H1 (cell line): Measurements from ENCODE around the gene RPTOR. TPM values are rescaled to one million over a fixed set of nuclear protein-coding genes. Genes with fewer than 3 reads are reported as not detected.

Experiments
- CTCF ChIA-PET: fragments of 300-600 bp; sonication (Branson Sonifier 250); formaldehyde crosslinking; loops from one replicate; lab custom pipeline; 2021; ENCODE audit not compliant: partially characterized antibody; lab: Charles Lee
- POLR2A ChIA-PET: fragments of 300-600 bp; sonication (Branson Sonifier 250); formaldehyde crosslinking; loops from one replicate; lab custom pipeline; 2021; ENCODE audit warnings: inconsistent platforms; ENCODE audit not compliant: partially characterized antibody; lab: Charles Lee
- DNase-seq, 2 experiments: peaks; one replicate each; pipeline versions ENCODE4 v3.0.0 to v3.0.0-alpha.2; 2010 to 2022; ENCODE audit warnings: low spot score in 2 of 2, low read depth in 1 of 2, mixed read lengths in 1 of 2
- FAIRE-seq: peaks from 2 replicates; lab custom pipeline; 2011; peaks lifted over from hg19 to GRCh38; lab: Jason Lieb, UNC
- H2AFZ ChIP-seq: 2 replicates; pipeline ENCODE4 v1.8.1; 2012; ENCODE audit warnings: low read length, inconsistent platforms
- H2AK5ac ChIP-seq: 2 replicates; pipeline ENCODE4 v1.6.1; 2013; ENCODE audit warnings: low read depth, low read length
- H2BK120ac ChIP-seq: replicated peaks from 2 replicates; pipeline ENCODE3; 2013; ENCODE audit warnings: low read depth, low read length, inconsistent platforms
- H2BK12ac ChIP-seq: 2 replicates; pipeline ENCODE4 v1.6.1; 2013; ENCODE audit warnings: low read depth, low read length
- H2BK15ac ChIP-seq: 2 replicates; pipeline ENCODE4 v1.6.1; 2013; ENCODE audit warnings: low read length
- H2BK20ac ChIP-seq: 2 replicates; pipeline ENCODE4 v1.6.1; 2013; ENCODE audit warnings: low read length
- H2BK5ac ChIP-seq: 2 replicates; pipeline ENCODE4 v1.6.1; 2013; ENCODE audit warnings: low read depth, low read length
- H3K14ac ChIP-seq: 2 replicates; pipeline ENCODE4 v1.6.1; 2013; ENCODE audit warnings: inconsistent platforms; ENCODE audit not compliant: insufficient read length
- H3K18ac ChIP-seq: 2 replicates; pipeline ENCODE4 v1.6.1; 2013; ENCODE audit warnings: low read length; ENCODE audit errors: extremely low read depth
- H3K23ac ChIP-seq: 2 replicates; pipeline ENCODE4 v1.6.1; 2013; ENCODE audit warnings: inconsistent platforms; ENCODE audit not compliant: insufficient read length
- H3K23me2 ChIP-seq: 2 replicates; pipeline ENCODE4 v1.6.1; 2013; ENCODE audit warnings: low read depth, low read length
- H3K27ac ChIP-seq: 2 replicates; pipeline ENCODE4 v1.6.1; 2011; ENCODE audit warnings: low read depth, low read length, inconsistent platforms
- H3K27me3 ChIP-seq, 4 experiments: replicated peaks in 1 of 4; 1 replicate in 1 of 4; 2 replicates in 3 of 4; pipeline versions ENCODE4 v1.6.1 to v1.8.1; 2011 to 2013; ENCODE audit warnings: low read length in 3 of 4, mild to moderate bottlenecking in 3 of 4, inconsistent platforms in 2 of 4, mixed read lengths in 2 of 4, moderate library complexity in 1 of 4; ENCODE audit not compliant: control insufficient read depth in 3 of 4, insufficient read depth in 3 of 4; ENCODE audit errors: extremely low read depth in 1 of 4
- H3K36me3 ChIP-seq, 4 experiments: 2 replicates each; pipeline versions ENCODE4 v1.6.1 to v1.8.1; 2011 to 2013; ENCODE audit warnings: mild to moderate bottlenecking in 4 of 4, low read length in 3 of 4, moderate library complexity in 2 of 4, control low read depth in 1 of 4, inconsistent platforms in 1 of 4; ENCODE audit not compliant: insufficient read depth in 4 of 4, control insufficient read depth in 2 of 4
- H3K4ac ChIP-seq: replicated peaks from 2 replicates; pipeline ENCODE3; 2013; ENCODE audit warnings: low read length, low read depth, mixed read lengths, inconsistent platforms; ENCODE audit not compliant: insufficient read length
- H3K4me1 ChIP-seq, 4 experiments: replicated peaks in 1 of 4; 1 replicate in 1 of 4; 2 replicates in 3 of 4; pipeline versions ENCODE4 v1.6.1 to v1.8.1; 2011 to 2013; ENCODE audit warnings: low read length in 3 of 4, inconsistent platforms in 2 of 4, mixed read lengths in 1 of 4; ENCODE audit not compliant: insufficient read depth in 4 of 4, control insufficient read depth in 3 of 4
- H3K4me2 ChIP-seq, 2 experiments: 2 replicates each; pipeline versions ENCODE4 v1.6.1 to v1.8.1; 2011 to 2013; ENCODE audit warnings: low read depth in 2 of 2, low read length in 2 of 2, control low read depth in 1 of 2, inconsistent platforms in 1 of 2, mild to moderate bottlenecking in 1 of 2; ENCODE audit not compliant: insufficient read depth in 1 of 2
- H3K4me3 ChIP-seq, 4 experiments: fragments of 200-600, 300-600 bp in 1 of 4; sonication (generic), shearing (Covaris generic), sonication (Bioruptor Twin) in 1 of 4; 2 replicates each; pipeline versions ENCODE4 v1.5.1 to v1.8.1; 2011 to 2016; ENCODE audit warnings: low read length in 4 of 4, low read depth in 3 of 4, control low read depth in 2 of 4, inconsistent platforms in 2 of 4, mild to moderate bottlenecking in 2 of 4, mixed read lengths in 1 of 4, moderate library complexity in 1 of 4; ENCODE audit not compliant: insufficient read depth in 2 of 4; ENCODE audit errors: extremely low read depth in 1 of 4
- H3K56ac ChIP-seq: replicated peaks from 2 replicates; pipeline ENCODE3; 2013; ENCODE audit warnings: low read depth, mild to moderate bottlenecking, mixed read lengths, low read length, inconsistent platforms; ENCODE audit not compliant: insufficient read length
- H3K79me1 ChIP-seq: 2 replicates; pipeline ENCODE4 v1.6.1; 2013; ENCODE audit warnings: low read depth, low read length, control low read depth
- H3K79me2 ChIP-seq, 2 experiments: 2 replicates each; pipeline versions ENCODE4 v1.6.1 to v1.8.1; 2012 to 2013; ENCODE audit warnings: low read length in 2 of 2, mild to moderate bottlenecking in 2 of 2, inconsistent platforms in 1 of 2; ENCODE audit not compliant: insufficient read depth in 2 of 2, control insufficient read depth in 1 of 2
- H3K9ac ChIP-seq, 4 experiments: replicated peaks in 1 of 4; 1 replicate in 1 of 4; 2 replicates in 3 of 4; pipeline versions ENCODE4 v1.6.1 to v1.8.1; 2011 to 2013; ENCODE audit warnings: low read depth in 3 of 4, low read length in 3 of 4, control low read depth in 2 of 4, mild to moderate bottlenecking in 2 of 4, moderate library complexity in 2 of 4, inconsistent platforms in 1 of 4; ENCODE audit errors: extremely low read depth in 1 of 4
- H3K9me3 ChIP-seq, 2 experiments: 2 replicates each; pipeline versions ENCODE4 v1.6.1 to v1.8.1; 2012 to 2013; ENCODE audit warnings: mild to moderate bottlenecking in 2 of 2, moderate library complexity in 2 of 2, control low read depth in 1 of 2, inconsistent platforms in 1 of 2, low read depth in 1 of 2, low read length in 1 of 2, mixed read lengths in 1 of 2; ENCODE audit not compliant: insufficient read depth in 2 of 2
- H4K20me1 ChIP-seq, 2 experiments: replicated peaks in 1 of 2; 2 replicates each; pipeline versions ENCODE3 to v1.8.1; 2011 to 2013; ENCODE audit warnings: inconsistent platforms in 2 of 2, low read length in 2 of 2, mild to moderate bottlenecking in 1 of 2; ENCODE audit not compliant: insufficient read depth in 2 of 2, control insufficient read depth in 1 of 2
- H4K5ac ChIP-seq: 2 replicates; pipeline ENCODE4 v1.6.1; 2013; ENCODE audit warnings: low read length, low read depth, mixed read lengths, inconsistent platforms; ENCODE audit not compliant: insufficient read length
- H4K8ac ChIP-seq: 2 replicates; pipeline ENCODE4 v1.8.0; 2013; ENCODE audit warnings: mild to moderate bottlenecking, moderate library complexity, low read length, inconsistent platforms; ENCODE audit not compliant: insufficient read depth; ENCODE audit errors: extremely low read depth
- H4K91ac ChIP-seq: replicated peaks from 2 replicates; pipeline ENCODE3; 2013; ENCODE audit warnings: low read length, mixed read lengths, inconsistent platforms; ENCODE audit not compliant: insufficient read length
- HDAC2 ChIP-seq, 2 experiments: fragments of 300-600 bp in 1 of 2; sonication (generic) in 1 of 2; IDR thresholded peaks; 2 replicates each; pipeline ENCODE4 v1.6.1; 2011 to 2012; ENCODE audit warnings: low read depth in 2 of 2, low read length in 2 of 2, mild to moderate bottlenecking in 2 of 2, moderate library complexity in 2 of 2, borderline replicate concordance in 1 of 2, inconsistent platforms in 1 of 2
- WGBS, 2 experiments: shearing (Covaris generic) in 1 of 2; methylation state at CpG; one replicate each; pipeline versions ENCODE4 v1.1.6 to v1.1.7; 2013 to 2015; ENCODE audit warnings: low lambda C conversion rate in 2 of 2, mixed read lengths in 2 of 2, inconsistent platforms in 1 of 2, low coverage in 1 of 2, missing lambda C conversion rate in 1 of 2; ENCODE audit not compliant: insufficient replicate concordance in 2 of 2, insufficient coverage in 1 of 2, insufficient read length in 1 of 2; ENCODE audit errors: extremely low coverage in 1 of 2, missing lambda C conversion rate in 1 of 2; 5-methylcytosine and 5-hydroxymethylcytosine counted together
- polyA plus RNA-seq, 7 experiments: library from polyadenylated mRNA; depleted of rRNA in 3 of 7; stranded (reverse) in 5 of 7; unstranded in 2 of 7; fragments of >200 nt in 5 of 7; fragments of 200-250 nt in 2 of 7; gene quantifications; 1 replicate in 5 of 7; 2 replicates in 1 of 7; 4 replicates in 1 of 7; pipeline versions ENCODE4 v1.2.1 to v1.2.3, GENCODE V29; 2011 to 2013; ENCODE audit warnings: missing spikeins in 2 of 7, mixed read lengths in 2 of 7
- total RNA-seq: library from RNA; stranded (reverse); fragmentation: NEBNext Ultra II Directional; extraction: Animal tissue kit (Norgen Biotek cat#: 25700); gene quantifications from 2 replicates; pipeline ENCODE4 v1.2.1, GENCODE V29; 2021

Gene RPTOR
- total and polyA plus RNA-seq, 2 of the 8 experiments (the other 6 are each of a cell fraction or from before 2014, with no cell fraction given): 6.9 to 28.7 TPM

DNA sequence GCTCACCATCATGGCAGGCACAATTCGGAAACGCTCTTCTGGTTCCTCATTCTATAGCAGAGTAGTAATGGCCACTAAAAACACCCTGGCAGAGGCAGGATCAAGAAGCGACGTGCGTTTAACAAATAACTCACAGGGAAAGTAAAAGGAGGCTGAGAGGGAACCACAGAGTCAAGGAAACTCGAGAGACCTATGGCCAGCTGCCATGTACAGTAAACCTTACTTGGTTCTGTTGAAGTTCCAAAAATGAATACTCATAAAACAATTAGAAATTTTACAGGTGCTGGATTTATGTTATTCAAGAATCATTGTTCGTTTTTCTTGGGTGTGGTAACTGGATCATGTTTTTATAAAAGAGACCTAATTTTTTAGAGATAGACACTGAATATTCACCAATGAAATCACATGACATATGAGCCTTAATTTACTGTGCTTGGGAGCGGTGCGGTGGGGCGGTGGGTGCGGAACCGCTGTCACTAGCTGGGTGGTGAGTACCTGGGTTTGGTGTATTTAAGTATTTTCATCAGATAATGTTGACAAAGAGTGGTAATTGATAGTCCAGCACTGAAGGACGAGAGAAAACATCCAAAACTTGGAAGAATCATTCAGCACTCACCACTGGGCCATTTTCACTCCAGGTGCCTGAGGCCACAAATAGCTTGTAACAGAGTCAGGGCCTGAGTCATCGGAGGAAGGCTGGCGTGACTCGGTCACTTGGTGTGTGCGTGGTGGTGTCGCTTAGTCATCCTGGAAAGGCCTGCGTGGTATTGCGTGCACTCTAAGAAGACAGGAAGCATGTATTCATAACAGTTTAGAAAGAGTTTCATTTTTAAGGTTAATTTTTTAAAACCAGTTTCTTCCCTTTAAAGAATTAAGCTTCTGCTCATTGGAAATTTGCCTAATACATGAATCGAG is 311.6 kb downstream of the RPTOR start:
- no peaks in the 10 kb centered on the region for H3K79me2 ChIP-seq
- no peak overlapping the region for H3K27ac ChIP-seq
- ChIA-PET POLR2A (no interaction called here), CTCF (interaction anchor here (1.1 to 1.2 kb wide), 3 partner anchors 16 to 104 kb away, joined by 3 to 4 read pairs (median 3); no protein-coding TSS in a partner anchor)
- H3K18ac ChIP-seq: no peak overlapping the region
- peaks cover 4 to 35% (median 13%) of the 10 kb centered on the region in 4 experiments for H3K4me1 ChIP-seq
- no peak overlapping the region for H2AK5ac ChIP-seq
- no peak overlapping the region for H3K4me3 ChIP-seq
- H3K4me2 ChIP-seq: no peak overlapping the region
- no peak for DNase-seq
- no peak overlapping the region; a peak in 1 of 7 replicates for H3K9ac ChIP-seq
- no peaks in the 10 kb centered on the region for H3K9me3 ChIP-seq
- H3K27me3 ChIP-seq: no peaks in the 10 kb centered on the region
- TF ChIP-seq HDAC2 (IDR thresholded peaks at IDR 0.05; ENCODE audit: borderline replicate concordance in 1 of 2, low read depth in 2 of 2, low read length in 2 of 2): no peak
- FAIRE-seq: no peak
- no peak overlapping the region for H2BK15ac ChIP-seq
- H2BK12ac ChIP-seq: no peak overlapping the region
- H4K91ac ChIP-seq: no peak overlapping the region
- no peak overlapping the region; the same call in 1 of the 2 replicates for H2BK5ac ChIP-seq
- H3K36me3 ChIP-seq: no peaks in the 10 kb centered on the region
- H3K23ac ChIP-seq: no peak overlapping the region
- no peak overlapping the region for H3K4ac ChIP-seq
- no peak overlapping the region; the same call in 1 of the 2 replicates for H4K8ac ChIP-seq
- H2AFZ ChIP-seq: no peak overlapping the region
- H4K5ac ChIP-seq: no peak overlapping the region
- no peak overlapping the region for H3K56ac ChIP-seq
- no peak overlapping the region for H3K14ac ChIP-seq
- H2BK20ac ChIP-seq: no peak overlapping the region
- H3K79me1 ChIP-seq: peaks cover 2% of the 10 kb centered on the region
- no peak overlapping the region for H2BK120ac ChIP-seq
- 93% methylated on average over 21 of the region's 21 CpGs; no CpG with 5 or more reads in 1 of the 2 experiments for WGBS, 2 experiments
- peaks cover 0 to 2% of the 10 kb centered on the region in 2 experiments for H4K20me1 ChIP-seq
- H3K23me2 ChIP-seq: no peaks in the 10 kb centered on the region
